Neural progenitor cell (in vitro differentiated cells): ENCODE measurements around the gene RASGRF2. TPM values are rescaled to one million over a fixed set of nuclear protein-coding genes. Genes with fewer than 3 reads are reported as not detected.

ENCODE experiments used
- DNase-seq: peaks from one replicate; pipeline ENCODE4 v3.0.0-alpha.2; 2016; ENCODE audit warnings: low spot score
- H2AFZ ChIP-seq: fragments of 200-600 bp; sonication (generic); replicated peaks from 2 replicates; pipeline ENCODE4 v1.6.1; 2016; ENCODE audit warnings: antibody characterized with exemption
- H3F3A ChIP-seq: fragments of 200-600 bp; sonication (generic); 2 replicates; pipeline ENCODE4 v1.6.1; 2016; ENCODE audit warnings: antibody characterized with exemption, low read depth
- H3K27ac ChIP-seq: fragments of 200-600 bp; sonication (generic); 2 replicates; pipeline ENCODE4 v1.5.1; 2016; ENCODE audit warnings: mild to moderate bottlenecking
- H3K27me3 ChIP-seq: fragments of 200-600 bp; sonication (generic); 2 replicates; pipeline ENCODE4 v1.6.1; 2016; ENCODE audit warnings: mild to moderate bottlenecking, moderate library complexity
- H3K36me3 ChIP-seq: fragments of 200-600 bp; sonication (generic); 2 replicates; pipeline ENCODE4 v1.5.1; 2016
- H3K4me1 ChIP-seq: fragments of 200-600 bp; sonication (generic); 2 replicates; pipeline ENCODE4 v1.6.1; 2016; ENCODE audit warnings: mixed run types
- H3K4me2 ChIP-seq: fragments of 200-600 bp; sonication (generic); 2 replicates; pipeline ENCODE4 v1.6.1; 2016
- H3K4me3 ChIP-seq: fragments of 200-600 bp; sonication (generic); 2 replicates; pipeline ENCODE4 v1.5.1; 2016
- H3K79me2 ChIP-seq: fragments of 200-600 bp; sonication (generic); 2 replicates; pipeline ENCODE4 v1.6.1; 2016; ENCODE audit warnings: low read depth
- H3K9ac ChIP-seq: fragments of 200-600 bp; sonication (generic); 2 replicates; pipeline ENCODE4 v1.6.1; 2016
- H3K9me3 ChIP-seq: fragments of 200-600 bp; sonication (generic); 2 replicates; pipeline ENCODE4 v1.5.1; 2016; ENCODE audit warnings: low read depth
- H4K20me1 ChIP-seq: fragments of 200-600 bp; sonication (generic); 2 replicates; pipeline ENCODE4 v1.6.1; 2016; ENCODE audit warnings: low read depth
- H3K27ac Mint-ChIP-seq: 3 replicates; pipeline ENCODE4 v1.8.0; 2021; ENCODE audit warnings: mixed read lengths
- H3K27me3 Mint-ChIP-seq: 2 replicates; pipeline ENCODE4 v1.8.0; 2022; ENCODE audit warnings: low read depth, mild to moderate bottlenecking, inconsistent platforms, moderate library complexity, mixed read lengths; ENCODE audit not compliant: insufficient read depth
- H3K36me3 Mint-ChIP-seq: 3 replicates; pipeline ENCODE4 v1.8.0; 2021; ENCODE audit warnings: mixed read lengths
- H3K4me1 Mint-ChIP-seq: 3 replicates; pipeline ENCODE4 v1.8.0; 2021; ENCODE audit warnings: mixed read lengths
- H3K4me3 Mint-ChIP-seq: 3 replicates; pipeline ENCODE4 v1.8.0; 2021; ENCODE audit warnings: mild to moderate bottlenecking, moderate library complexity, mixed read lengths
- H3K9me3 Mint-ChIP-seq: 3 replicates; pipeline ENCODE4 v1.8.0; 2020; ENCODE audit warnings: mixed read lengths
- CTCF ChIP-seq: fragments of 200-600 bp; sonication (generic); IDR thresholded peaks from 2 replicates; pipeline ENCODE4 v1.5.1; 2017; ENCODE audit warnings: antibody characterized with exemption, mild to moderate bottlenecking
- EZH2 ChIP-seq: fragments of 200-600 bp; sonication (generic); IDR thresholded peaks from 2 replicates; pipeline ENCODE4 v1.6.1; 2017; ENCODE audit warnings: antibody characterized with exemption, mild to moderate bottlenecking, moderate library complexity
- EZH2phosphoT487 ChIP-seq: fragments of 200-600 bp; sonication (generic); IDR thresholded peaks from 2 replicates; pipeline ENCODE4 v1.6.1; 2017; ENCODE audit warnings: antibody characterized with exemption
- total RNA-seq: library from RNA; depleted of rRNA; stranded (reverse); fragments of >200 nt; gene quantifications from 2 replicates; pipeline ENCODE4 v1.2.3, GENCODE V29; 2015; ENCODE audit warnings: low replicate concordance

The RASGRF2 gene
- total RNA-seq, 1 donor from 2014 or later = 0.15 TPM

GRCh38 chr5:81003811-81004386 is 43.7 kb downstream of the RASGRF2 start:
- H3F3A ChIP-seq = no peaks in the 10 kb centered on the region
- no peaks in the 10 kb centered on the region for H3K4me1 ChIP-seq
- H3K27ac Mint-ChIP-seq = no peak overlapping the region
- H3K27me3 ChIP-seq = no peaks in the 10 kb centered on the region
- no peaks in the 10 kb centered on the region for H3K36me3 ChIP-seq
- DNase-seq = no peak
- no peak overlapping the region for H3K27ac ChIP-seq
- H4K20me1 ChIP-seq = no peaks in the 10 kb centered on the region
- H3K9me3 ChIP-seq = no peaks in the 10 kb centered on the region
- no peak overlapping the region for H3K9ac ChIP-seq
- no peak overlapping the region for H3K4me3 Mint-ChIP-seq
- H3K4me1 Mint-ChIP-seq = no peaks in the 10 kb centered on the region
- H2AFZ ChIP-seq = no peak overlapping the region
- no peak overlapping the region for H3K4me3 ChIP-seq
- no peaks in the 10 kb centered on the region for H3K36me3 Mint-ChIP-seq
- no peaks in the 10 kb centered on the region for H3K9me3 Mint-ChIP-seq
- H3K79me2 ChIP-seq = no peaks in the 10 kb centered on the region
- no peak overlapping the region for H3K4me2 ChIP-seq
- H3K27me3 Mint-ChIP-seq = peaks cover 6% of the 10 kb centered on the region
- TF ChIP-seq EZH2phosphoT487 = no peak
- no peak for TF ChIP-seq EZH2
- TF ChIP-seq CTCF = no peak

GRCh38 chr5:81005708-81006107 is 45.5 kb downstream of the RASGRF2 start:
- H3K27me3 Mint-ChIP-seq = no peaks in the 10 kb centered on the region
- Histone ChIP-seq H3K4me3 (no peak overlapping the region), H3F3A (no peaks in the 10 kb centered on the region), H3K27ac (no peak overlapping the region), H3K36me3 (no peaks in the 10 kb centered on the region), H4K20me1 (no peaks in the 10 kb centered on the region), H3K9ac (no peak overlapping the region), H3K4me2 (no peak overlapping the region), H3K9me3 (no peaks in the 10 kb centered on the region), H3K79me2 (no peaks in the 10 kb centered on the region), H3K27me3 (no peaks in the 10 kb centered on the region), H2AFZ (no peak overlapping the region), H3K4me1 (no peaks in the 10 kb centered on the region)
- no peak overlapping the region for H3K27ac Mint-ChIP-seq
- no peaks in the 10 kb centered on the region for H3K4me1 Mint-ChIP-seq
- H3K9me3 Mint-ChIP-seq = no peaks in the 10 kb centered on the region
- no peak for TF ChIP-seq CTCF
- TF ChIP-seq EZH2phosphoT487 = no peak
- TF ChIP-seq EZH2 = no peak
- DNase-seq = no peak
- H3K36me3 Mint-ChIP-seq = no peaks in the 10 kb centered on the region
- no peak overlapping the region for H3K4me3 Mint-ChIP-seq

GRCh38 chr5:81006231-81006630 is 46.1 kb downstream of the RASGRF2 start:
- Mint-ChIP-seq H3K27ac (no peak overlapping the region), H3K27me3 (no peaks in the 10 kb centered on the region), H3K4me1 (no peaks in the 10 kb centered on the region), H3K4me3 (no peak overlapping the region), H3K36me3 (no peaks in the 10 kb centered on the region), H3K9me3 (no peaks in the 10 kb centered on the region)
- no peak overlapping the region for H3K4me3 ChIP-seq
- H3F3A ChIP-seq = no peaks in the 10 kb centered on the region
- no peak overlapping the region for H3K27ac ChIP-seq
- H3K4me2 ChIP-seq = no peak overlapping the region
- no peaks in the 10 kb centered on the region for H3K79me2 ChIP-seq
- no peak for TF ChIP-seq EZH2
- TF ChIP-seq EZH2phosphoT487 = no peak
- TF ChIP-seq CTCF = no peak
- H2AFZ ChIP-seq = no peak overlapping the region
- H3K9me3 ChIP-seq = no peaks in the 10 kb centered on the region
- H3K36me3 ChIP-seq = no peaks in the 10 kb centered on the region
- no peaks in the 10 kb centered on the region for H4K20me1 ChIP-seq
- H3K4me1 ChIP-seq = no peaks in the 10 kb centered on the region
- no peak overlapping the region for H3K9ac ChIP-seq
- H3K27me3 ChIP-seq = no peaks in the 10 kb centered on the region
- DNase-seq = no peak
